HL-60/S4 treated with phorbol 12-myristate 13-acetate at 8.2 ng/mL for 4 days and 3 days (cell line): ENCODE data around the gene SLC8A3.
"Not testable (repeated sequence)": the region's sequence is repeated elsewhere in the genome, so short reads cannot be mapped to it uniquely, and the experiment has no call there.

Experiments used
- in situ Hi-C: fragments of 300-500 bp; cut with MboI; formaldehyde crosslinking; loops from 2 replicates; pipeline ENCODE4 v1.15.0; 2022; ENCODE audit warnings: low sequenced_read_pairs

Gene SLC8A3

GRCh38 chr14:70188659-70189455, at the start of gene SLC8A3:
SLC8A3 (minus strand) TSS chr14:70188951; CDS start chr14:70168422, 20,529 bp downstream.
- in situ Hi-C loops = no loop called here

- in situ Hi-C loops = no loop called here
Observed at GRCh38 chr14:70237710-70238109, 49.0 kb upstream of the SLC8A3 start.

GRCh38 chr14:70234066-70234950, 45.6 kb upstream of the SLC8A3 start:
- in situ Hi-C loops = no loop called here

- in situ Hi-C loops = not testable (repeated sequence)
Observed at GRCh38 chr14:70231756-70232544, 43.2 kb upstream of the SLC8A3 start.

- in situ Hi-C loops = not testable (repeated sequence)
Observed at GRCh38 chr14:70229877-70230640, 41.3 kb upstream of the SLC8A3 start.

GRCh38 chr14:70213721-70214282, 25.1 kb upstream of the SLC8A3 start:
- in situ Hi-C loops = no loop called here

- in situ Hi-C loops = no loop called here
Observed at GRCh38 chr14:70212752-70213151, 24.0 kb upstream of the SLC8A3 start.

- in situ Hi-C loops = no loop called here
Observed at GRCh38 chr14:70208380-70208779, 19.6 kb upstream of the SLC8A3 start.

- in situ Hi-C loops = no loop called here
Observed at GRCh38 chr14:70203686-70204085, 14.9 kb upstream of the SLC8A3 start.

GRCh38 chr14:70201994-70202393, 13.2 kb upstream of the SLC8A3 start:
- in situ Hi-C loops = no loop called here

GRCh38 chr14:70193396-70193795, 4.6 kb upstream of the SLC8A3 start:
- in situ Hi-C loops = no loop called here

GRCh38 chr14:70192915-70193314, 4.2 kb upstream of the SLC8A3 start:
- in situ Hi-C loops = no loop called here

- in situ Hi-C loops = no loop called here
Observed at GRCh38 chr14:70190156-70190555, 1.4 kb upstream of the SLC8A3 start.

- in situ Hi-C loops = no loop called here
Observed at GRCh38 chr14:70189456-70190077, 816 bp upstream of the SLC8A3 start.

GRCh38 chr14:70188322-70188658, 461 bp downstream of the SLC8A3 start:
- in situ Hi-C loops = no loop called here

GRCh38 chr14:70186900-70187451, 1.8 kb downstream of the SLC8A3 start:
- in situ Hi-C loops = no loop called here

- in situ Hi-C loops = no loop called here
Observed at GRCh38 chr14:70183991-70184390, 4.8 kb downstream of the SLC8A3 start.

GRCh38 chr14:70181276-70181675, 7.5 kb downstream of the SLC8A3 start:
- in situ Hi-C loops = no loop called here

- in situ Hi-C loops = no loop called here
Observed at GRCh38 chr14:70180718-70181117, 8.0 kb downstream of the SLC8A3 start.
